ENCODE data around the gene STARD4. TPM values are rescaled to one million over a fixed set of nuclear protein-coding genes. Genes with fewer than 3 reads are reported as not detected.

Gene STARD4
- total RNA-seq, result 10 to 100 TPM; 52.3 to 55.9 TPM

- ATAC-seq (peak; percentile 95), DNase-seq (peak; percentile 96)
- CTCF ChIA-PET, result interaction anchor here (1.2 to 6.9 kb wide), 3 partner anchors 18 to 354 kb away, joined by 3 to 49 read pairs (median 20); no protein-coding TSS in a partner anchor
- no peaks in the 10 kb centered on the region for H3K27me3 Mint-ChIP-seq (ENCODE audit: low read depth)
- peaks cover 20% of the 10 kb centered on the region for H3K36me3 Mint-ChIP-seq (ENCODE audit: low read depth)
- POLR2A ChIA-PET, result interaction anchor here (0.6 to 1.6 kb wide), 5 partner anchors 12 to 324 kb away, joined by 3 to 15 read pairs (median 6); no protein-coding TSS in a partner anchor
- no peaks in the 10 kb centered on the region for H3K9me3 Mint-ChIP-seq (ENCODE audit: insufficient read depth)
- peak within 1 kb of the TSS; percentile 98 for H3K4me3 Mint-ChIP-seq
- peaks cover 44% of the 10 kb centered on the region for H3K4me1 Mint-ChIP-seq (ENCODE audit: low read depth)
- H3K27ac Mint-ChIP-seq, result peak within 1 kb of the TSS; percentile 97
Measured at GRCh38 chr5:111512375-111513130, at the start of gene STARD4. STARD4 (minus strand) TSS chr5:111512535; CDS start chr5:111507433, 5,102 bp downstream.

GRCh38 chr5:111559680-111560079 lies 47.3 kb upstream of the STARD4 start:
- Mint-ChIP-seq H3K9me3 (ENCODE audit: insufficient read depth) (no peaks in the 10 kb centered on the region), H3K36me3 (ENCODE audit: low read depth) (no peaks in the 10 kb centered on the region), H3K27ac (no peak overlapping the region), H3K27me3 (ENCODE audit: low read depth) (peaks cover 6% of the 10 kb centered on the region), H3K4me1 (ENCODE audit: low read depth) (no peaks in the 10 kb centered on the region), H3K4me3 (no peak overlapping the region)
- ChIA-PET POLR2A (no interaction called here), CTCF (interaction anchor here (1.2 kb wide), 1 partner anchor 9 kb away, joined by 4 read pairs; no protein-coding TSS in a partner anchor)
- DNase-seq (no peak), ATAC-seq (no peak)

GRCh38 chr5:111557686-111558085 lies 45.4 kb upstream of the STARD4 start:
- H3K4me1 Mint-ChIP-seq (ENCODE audit: low read depth), result no peaks in the 10 kb centered on the region
- H3K9me3 Mint-ChIP-seq (ENCODE audit: insufficient read depth), result no peaks in the 10 kb centered on the region
- no peak for DNase-seq
- ATAC-seq, result no peak
- H3K4me3 Mint-ChIP-seq, result no peak overlapping the region
- ChIA-PET CTCF (interaction anchor here (0.9 kb wide), 1 partner anchor 12 kb away, joined by 3 read pairs; no protein-coding TSS in a partner anchor), POLR2A (no interaction called here)
- no peak overlapping the region for H3K27ac Mint-ChIP-seq
- peaks cover 6% of the 10 kb centered on the region for H3K27me3 Mint-ChIP-seq (ENCODE audit: low read depth)
- H3K36me3 Mint-ChIP-seq (ENCODE audit: low read depth), result no peaks in the 10 kb centered on the region

GRCh38 chr5:111557111-111557510 lies 44.8 kb upstream of the STARD4 start:
- Mint-ChIP-seq H3K9me3 (ENCODE audit: insufficient read depth) (no peaks in the 10 kb centered on the region), H3K4me1 (ENCODE audit: low read depth) (no peaks in the 10 kb centered on the region), H3K36me3 (ENCODE audit: low read depth) (no peaks in the 10 kb centered on the region), H3K27ac (no peak overlapping the region), H3K27me3 (ENCODE audit: low read depth) (peaks cover 6% of the 10 kb centered on the region), H3K4me3 (no peak overlapping the region)
- ChIA-PET POLR2A (no interaction called here), CTCF (interaction anchor here (0.7 kb wide), 1 partner anchor 26 kb away, joined by 3 read pairs; no protein-coding TSS in a partner anchor)
- DNase-seq (no peak), ATAC-seq (no peak)

GRCh38 chr5:111556501-111556900 lies 44.2 kb upstream of the STARD4 start:
- ChIA-PET CTCF (interaction anchor here (0.7 kb wide), 1 partner anchor 25 kb away, joined by 3 read pairs; no protein-coding TSS in a partner anchor), POLR2A (no interaction called here)
- ATAC-seq (no peak), DNase-seq (no peak)
- no peaks in the 10 kb centered on the region for H3K9me3 Mint-ChIP-seq (ENCODE audit: insufficient read depth)
- H3K27ac Mint-ChIP-seq, result no peak overlapping the region
- H3K4me3 Mint-ChIP-seq, result no peak overlapping the region
- H3K27me3 Mint-ChIP-seq (ENCODE audit: low read depth), result peaks cover 6% of the 10 kb centered on the region
- H3K36me3 Mint-ChIP-seq (ENCODE audit: low read depth), result no peaks in the 10 kb centered on the region
- peaks cover 4% of the 10 kb centered on the region for H3K4me1 Mint-ChIP-seq (ENCODE audit: low read depth)

- ChIA-PET POLR2A (no interaction called here), CTCF (no interaction called here)
- Mint-ChIP-seq H3K9me3 (ENCODE audit: insufficient read depth) (no peaks in the 10 kb centered on the region), H3K36me3 (ENCODE audit: low read depth) (no peaks in the 10 kb centered on the region), H3K27me3 (ENCODE audit: low read depth) (peaks cover 6% of the 10 kb centered on the region), H3K4me3 (no peak overlapping the region), H3K27ac (no peak overlapping the region), H3K4me1 (ENCODE audit: low read depth) (peaks cover 10% of the 10 kb centered on the region)
- DNase-seq (no peak), ATAC-seq (no peak)
Measured at GRCh38 chr5:111555760-111556159, 43.4 kb upstream of the STARD4 start.

GRCh38 chr5:111553868-111554267 lies 41.5 kb upstream of the STARD4 start:
- DNase-seq (no peak), ATAC-seq (no peak)
- no peaks in the 10 kb centered on the region for H3K9me3 Mint-ChIP-seq (ENCODE audit: insufficient read depth)
- no peak overlapping the region for H3K27ac Mint-ChIP-seq
- peaks cover 13% of the 10 kb centered on the region for H3K4me1 Mint-ChIP-seq (ENCODE audit: low read depth)
- CTCF ChIA-PET, result interaction anchor here (1.0 to 4.4 kb wide), 5 partner anchors 9 to 594 kb away, joined by 3 to 38 read pairs (median 4); partner anchors contain the start of gene NREP
- H3K4me3 Mint-ChIP-seq, result no peak overlapping the region
- no peaks in the 10 kb centered on the region for H3K27me3 Mint-ChIP-seq (ENCODE audit: low read depth)
- no peaks in the 10 kb centered on the region for H3K36me3 Mint-ChIP-seq (ENCODE audit: low read depth)
- POLR2A ChIA-PET, result interaction anchor here (0.7 kb wide), 1 partner anchor 22 kb away, joined by 4 read pairs; no protein-coding TSS in a partner anchor

GRCh38 chr5:111552896-111553295 lies 40.6 kb upstream of the STARD4 start:
- Mint-ChIP-seq H3K9me3 (ENCODE audit: insufficient read depth) (no peaks in the 10 kb centered on the region), H3K27me3 (ENCODE audit: low read depth) (no peaks in the 10 kb centered on the region), H3K4me1 (ENCODE audit: low read depth) (peaks cover 13% of the 10 kb centered on the region), H3K4me3 (no peak overlapping the region), H3K36me3 (ENCODE audit: low read depth) (no peaks in the 10 kb centered on the region), H3K27ac (no peak overlapping the region)
- ATAC-seq, result no peak
- no peak for DNase-seq
- POLR2A ChIA-PET, result no interaction called here
- CTCF ChIA-PET, result interaction anchor here (1.0 to 4.4 kb wide), 6 partner anchors 10 to 609 kb away, joined by 3 to 38 read pairs (median 4); partner anchors contain the start of gene NREP

GRCh38 chr5:111552492-111552891 lies 40.2 kb upstream of the STARD4 start:
- peaks cover 13% of the 10 kb centered on the region for H3K4me1 Mint-ChIP-seq (ENCODE audit: low read depth)
- no peak overlapping the region for H3K27ac Mint-ChIP-seq
- ChIA-PET CTCF (interaction anchor here (0.9 to 4.4 kb wide), 7 partner anchors 10 to 609 kb away, joined by 3 to 38 read pairs (median 4); no protein-coding TSS in a partner anchor), POLR2A (no interaction called here)
- H3K4me3 Mint-ChIP-seq, result no peak overlapping the region
- DNase-seq (no peak), ATAC-seq (no peak)
- H3K9me3 Mint-ChIP-seq (ENCODE audit: insufficient read depth), result no peaks in the 10 kb centered on the region
- H3K27me3 Mint-ChIP-seq (ENCODE audit: low read depth), result no peaks in the 10 kb centered on the region
- no peaks in the 10 kb centered on the region for H3K36me3 Mint-ChIP-seq (ENCODE audit: low read depth)

GRCh38 chr5:111551569-111552275 lies 39.4 kb upstream of the STARD4 start:
- CTCF ChIA-PET, result interaction anchor here (0.9 to 4.4 kb wide), 6 partner anchors 12 to 610 kb away, joined by 3 to 38 read pairs (median 4); no protein-coding TSS in a partner anchor
- POLR2A ChIA-PET, result no interaction called here
- ATAC-seq, result no peak
- no peak for DNase-seq
- H3K27ac Mint-ChIP-seq, result no peak overlapping the region
- no peaks in the 10 kb centered on the region for H3K9me3 Mint-ChIP-seq (ENCODE audit: insufficient read depth)
- peaks cover 13% of the 10 kb centered on the region for H3K4me1 Mint-ChIP-seq (ENCODE audit: low read depth)
- no peak overlapping the region for H3K4me3 Mint-ChIP-seq
- no peaks in the 10 kb centered on the region for H3K27me3 Mint-ChIP-seq (ENCODE audit: low read depth)
- no peaks in the 10 kb centered on the region for H3K36me3 Mint-ChIP-seq (ENCODE audit: low read depth)

GRCh38 chr5:111551161-111551560 lies 38.8 kb upstream of the STARD4 start:
- no peaks in the 10 kb centered on the region for H3K9me3 Mint-ChIP-seq (ENCODE audit: insufficient read depth)
- ChIA-PET POLR2A (interaction anchor here (1.1 kb wide), 1 partner anchor 206 kb away, joined by 4 read pairs; the partner anchor contains the start of gene NREP), CTCF (interaction anchor here (0.6 to 4.4 kb wide), 31 partner anchors 9 to 611 kb away, joined by 3 to 38 read pairs (median 4); partner anchors contain the start of gene NREP)
- no peak overlapping the region for H3K27ac Mint-ChIP-seq
- ATAC-seq, result no peak
- no peak for DNase-seq
- no peak overlapping the region for H3K4me3 Mint-ChIP-seq
- no peaks in the 10 kb centered on the region for H3K27me3 Mint-ChIP-seq (ENCODE audit: low read depth)
- no peaks in the 10 kb centered on the region for H3K36me3 Mint-ChIP-seq (ENCODE audit: low read depth)
- peaks cover 13% of the 10 kb centered on the region for H3K4me1 Mint-ChIP-seq (ENCODE audit: low read depth)

All from activated CD8-positive, alpha-beta T cell treated with anti-CD3 and anti-CD28 coated beads, Interleukin-2, amount 10 ng/mL, durations not matched to agents 7 days and 5 days (primary cell).